Tibial nerve (tissue), 4 donors: ENCODE results near the gene MAP2. TPM values are rescaled to one million over a fixed set of nuclear protein-coding genes. Genes with fewer than 3 reads are reported as not detected.
A peak's percentile ranks its signal among the peaks of the same experiment; 100 is the strongest.

Source experiments
- DNase-seq, 2 donors: peaks; one replicate each; pipeline ENCODE4 v3.0.0-alpha.2; 2019; ENCODE audit warnings: low spot score in 2 of 2
- H3K27ac ChIP-seq, 4 donors: fragments of 200-600 bp; sonication (generic) in 3 of 4; one replicate each; pipeline ENCODE4 v1.5.1; 2017 to 2019; ENCODE audit warnings: mild to moderate bottlenecking in 1 of 4
- H3K27me3 ChIP-seq, 2 donors: fragments of 200-600 bp; sonication (generic) in 1 of 2; one replicate each; pipeline versions ENCODE4 v1.5.1 to v1.6.0; 2017 to 2019
- H3K36me3 ChIP-seq, 3 donors: fragments of 200-600 bp; sonication (generic); one replicate each; pipeline ENCODE4 v1.5.1; 2018 to 2019
- H3K4me1 ChIP-seq, 4 donors: fragments of 200-600 bp; sonication (generic) in 3 of 4; one replicate each; pipeline ENCODE4 v1.5.1; 2017 to 2019
- H3K4me3 ChIP-seq, 4 donors: fragments of 200-600 bp; sonication (generic) in 3 of 4; one replicate each; pipeline ENCODE4 v1.5.1; 2017 to 2019; ENCODE audit warnings: mild to moderate bottlenecking in 1 of 4, moderate library complexity in 1 of 4
- H3K9me3 ChIP-seq, 4 donors: fragments of 200-600 bp; sonication (generic) in 3 of 4; one replicate each; pipeline ENCODE4 v1.5.1; 2017 to 2019
- EP300 ChIP-seq, 2 donors: sonication (generic); formaldehyde crosslinking; IDR thresholded peaks; one replicate each; pipeline ENCODE4 v1.6.1; 2017; ENCODE audit warnings: antibody characterized with exemption in 2 of 2, mild to moderate bottlenecking in 1 of 2
- POLR2A ChIP-seq, 2 donors: fragments of 450-650 bp; IDR thresholded peaks; one replicate each; pipeline ENCODE4 v1.6.1; 2017; ENCODE audit warnings: antibody characterized with exemption in 2 of 2, mild to moderate bottlenecking in 2 of 2, moderate library complexity in 2 of 2
- WGBS, 2 donors: methylation state at CpG; one replicate each; pipeline ENCODE4 v1.1.5; 2018; 5-methylcytosine and 5-hydroxymethylcytosine counted together
- small RNA-seq: library from RNA; depleted of rRNA; stranded (forward); fragments of <200 nt; gene quantifications from one replicate; pipeline ENCODE3, GENCODE V24; 2016
- total RNA-seq, 4 donors: library from RNA; depleted of rRNA; stranded (reverse); fragments of >200 nt; gene quantifications; one replicate each; pipeline ENCODE4 v1.1.0, GENCODE V29; 2016
- TF ChIP-seq, protein P1 (sequence below), 5 experiments: fragments of 200-600 bp in 3 of 5; fragments of 450-650 bp in 2 of 5; sonication (generic) in 3 of 5; IDR thresholded peaks; one replicate each; pipeline ENCODE4 v1.5.1; 2016 to 2019; ENCODE audit warnings: antibody characterized with exemption in 5 of 5, mild to moderate bottlenecking in 3 of 5, moderate library complexity in 2 of 5

The MAP2 gene
- total RNA-seq, 4 donors from 2014 or later, result 14.7 to 31.7 (median 21.3) TPM

DNA sequence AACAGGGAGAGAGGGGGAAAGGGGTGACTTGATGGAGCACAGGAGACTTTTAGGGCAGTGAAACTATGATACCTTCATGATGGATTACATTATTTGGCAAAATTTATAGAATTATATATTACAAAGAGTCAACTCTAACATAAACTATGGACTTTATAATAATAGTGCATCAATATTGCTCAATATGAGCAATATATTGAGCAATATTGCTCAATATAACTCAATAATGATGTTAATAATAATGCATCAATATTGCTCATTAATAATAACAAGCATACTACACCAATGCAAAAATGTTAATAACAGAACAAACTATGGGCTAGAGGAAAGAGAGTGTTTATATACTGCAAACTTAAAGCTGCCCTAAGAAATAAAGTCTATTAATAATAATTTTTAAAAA, 344.7 kb downstream of the MAP2 start:
- Histone ChIP-seq H3K36me3 (no peaks in the 10 kb centered on the region), H3K9me3 (no peaks in the 10 kb centered on the region), H3K4me1 (peaks cover 0 to 14% (median 0%) of the 10 kb centered on the region in 4 donors), H3K27ac (no peak overlapping the region), H3K27me3 (peaks cover 0 to 6% of the 10 kb centered on the region in 2 donors), H3K4me3 (no peak overlapping the region)
- no peak for TF ChIP-seq POLR2A (IDR thresholded peaks at IDR 0.05)
- TF ChIP-seq EP300 (IDR thresholded peaks at IDR 0.05), result no peak
- TF ChIP-seq, protein P1, sequence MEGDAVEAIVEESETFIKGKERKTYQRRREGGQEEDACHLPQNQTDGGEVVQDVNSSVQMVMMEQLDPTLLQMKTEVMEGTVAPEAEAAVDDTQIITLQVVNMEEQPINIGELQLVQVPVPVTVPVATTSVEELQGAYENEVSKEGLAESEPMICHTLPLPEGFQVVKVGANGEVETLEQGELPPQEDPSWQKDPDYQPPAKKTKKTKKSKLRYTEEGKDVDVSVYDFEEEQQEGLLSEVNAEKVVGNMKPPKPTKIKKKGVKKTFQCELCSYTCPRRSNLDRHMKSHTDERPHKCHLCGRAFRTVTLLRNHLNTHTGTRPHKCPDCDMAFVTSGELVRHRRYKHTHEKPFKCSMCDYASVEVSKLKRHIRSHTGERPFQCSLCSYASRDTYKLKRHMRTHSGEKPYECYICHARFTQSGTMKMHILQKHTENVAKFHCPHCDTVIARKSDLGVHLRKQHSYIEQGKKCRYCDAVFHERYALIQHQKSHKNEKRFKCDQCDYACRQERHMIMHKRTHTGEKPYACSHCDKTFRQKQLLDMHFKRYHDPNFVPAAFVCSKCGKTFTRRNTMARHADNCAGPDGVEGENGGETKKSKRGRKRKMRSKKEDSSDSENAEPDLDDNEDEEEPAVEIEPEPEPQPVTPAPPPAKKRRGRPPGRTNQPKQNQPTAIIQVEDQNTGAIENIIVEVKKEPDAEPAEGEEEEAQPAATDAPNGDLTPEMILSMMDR (IDR thresholded peaks at IDR 0.05), result no peak
- DNase-seq, result no peak

- peaks cover 0 to 14% (median 0%) of the 10 kb centered on the region in 4 donors for H3K4me1 ChIP-seq
- no peak for TF ChIP-seq POLR2A (IDR thresholded peaks at IDR 0.05)
- TF ChIP-seq EP300 (IDR thresholded peaks at IDR 0.05), result no peak
- TF ChIP-seq, protein P1 (IDR thresholded peaks at IDR 0.05), result no peak
- H3K27me3 ChIP-seq, result peaks cover 0 to 6% of the 10 kb centered on the region in 2 donors
- no peak within 1 kb of the TSS for H3K27ac ChIP-seq
- H3K36me3 ChIP-seq, result no peaks in the 10 kb centered on the region
- H3K4me3 ChIP-seq, result peak within 1 kb of the TSS; percentile 3 to 51 (median 14)
- peak in 1 of 2 donors; percentile 18 for DNase-seq
- 2 to 5% methylated on average over 41 to 58 of the region's 73 CpGs for WGBS, 2 donors
- H3K9me3 ChIP-seq, result no peaks in the 10 kb centered on the region
These were observed 347.8 kb downstream of the MAP2 start, which contains the start of gene UNC80 for GRCh38 chr2:209771474-209772289. Gene UNC80, plus strand, starts transcription at chr2:209771832. Its CDS starts 241 bp downstream, at chr2:209772073.

GRCh38 chr2:209772290-209772685, 348.4 kb downstream of the MAP2 start:
- Histone ChIP-seq H3K27ac (no peak overlapping the region), H3K4me1 (peaks cover 0 to 14% (median 0%) of the 10 kb centered on the region in 4 donors), H3K4me3 (peak overlapping the region in 2 of 4 donors; percentile 3 to 51), H3K27me3 (peaks cover 0 to 6% of the 10 kb centered on the region in 2 donors), H3K9me3 (no peaks in the 10 kb centered on the region), H3K36me3 (no peaks in the 10 kb centered on the region)
- TF ChIP-seq POLR2A (IDR thresholded peaks at IDR 0.05), result no peak
- TF ChIP-seq, protein P1 (IDR thresholded peaks at IDR 0.05), result no peak
- TF ChIP-seq EP300 (IDR thresholded peaks at IDR 0.05), result no peak
- DNase-seq, result no peak
- WGBS, 2 donors, result 18 to 20% methylated on average over 8 of the region's 8 CpGs

GRCh38 chr2:209773377-209773776, 349.5 kb downstream of the MAP2 start:
- H3K27ac ChIP-seq, result no peak overlapping the region
- DNase-seq, result no peak
- H3K27me3 ChIP-seq, result peaks cover 0 to 6% of the 10 kb centered on the region in 2 donors
- peaks cover 0 to 14% (median 0%) of the 10 kb centered on the region in 4 donors for H3K4me1 ChIP-seq
- H3K36me3 ChIP-seq, result no peaks in the 10 kb centered on the region
- H3K4me3 ChIP-seq, result no peak overlapping the region
- no peak for TF ChIP-seq POLR2A (IDR thresholded peaks at IDR 0.05)
- TF ChIP-seq EP300 (IDR thresholded peaks at IDR 0.05), result no peak
- TF ChIP-seq, protein P1 (IDR thresholded peaks at IDR 0.05), result no peak
- no peaks in the 10 kb centered on the region for H3K9me3 ChIP-seq
- WGBS, 2 donors, result 41 to 42% methylated on average over 3 of the region's 3 CpGs

Small RNA genes within 50 kb of the gene (small RNA-seq; reads per million reads assigned to genes)
- gene RNA5SP118, result not detected
